Body of pancreas (tissue), 4 donors: ENCODE results near the gene ANKAR.

Source experiments
- CTCF ChIP-seq, 7 experiments: fragments of 450-650 bp in 4 of 7; fragments of 200-600 bp in 3 of 7; sonication (generic) in 3 of 7; IDR thresholded peaks; one replicate each; pipeline ENCODE4 v1.5.1; 2016 to 2019; ENCODE audit warnings: antibody characterized with exemption in 7 of 7
- POLR2A ChIP-seq, 3 donors: fragments of 450-650 bp; IDR thresholded peaks; one replicate each; pipeline ENCODE4 v1.6.1; 2016; ENCODE audit warnings: antibody characterized with exemption in 3 of 3, mild to moderate bottlenecking in 2 of 3

GRCh38 chr2:189648846-189649509 lies 25.5 kb upstream of the ANKAR start:
- no peak for TF ChIP-seq CTCF (IDR thresholded peaks at IDR 0.05)
- no peak for TF ChIP-seq POLR2A (IDR thresholded peaks at IDR 0.05)
